GM19035 (cell line): Measurements from ENCODE around the gene CYFIP1.

Experiments
- ATAC-seq: cut with Tn5 transposase; IDR thresholded peaks from one replicate; pipeline ENCODE4 v1.9.1; 2021; ENCODE audit not compliant: unreplicated experiment

CYFIP1 gene

DNA sequence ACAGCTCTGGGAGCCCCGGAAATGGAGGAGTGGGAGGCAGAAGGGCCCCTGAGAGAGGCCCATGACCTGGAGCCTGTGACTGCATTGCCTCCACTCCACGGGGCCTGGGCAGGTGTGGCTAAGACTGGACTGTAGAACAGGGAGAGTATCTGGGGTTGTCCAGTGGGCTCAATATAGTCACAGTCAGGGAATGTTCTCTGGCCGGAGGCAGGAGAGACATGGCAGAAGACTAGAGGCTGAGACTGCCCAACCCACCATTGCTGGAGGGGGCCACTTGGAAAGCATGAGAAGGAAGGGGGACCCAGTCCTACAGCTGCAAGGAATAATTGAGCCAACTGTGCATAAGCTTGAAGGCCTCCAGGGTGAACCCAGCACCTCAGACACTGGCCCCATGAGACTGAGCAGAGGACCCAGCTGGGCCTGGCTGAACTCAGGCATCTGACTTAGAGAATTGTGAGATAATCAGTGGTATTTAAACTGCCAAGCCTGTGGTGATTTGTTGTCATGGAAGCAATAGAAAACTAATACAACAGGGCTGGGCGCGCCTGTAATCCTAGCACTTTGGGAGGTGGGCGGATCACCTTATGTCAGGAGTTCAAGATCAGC lies 108.6 kb downstream of the CYFIP1 start:
- no peak for ATAC-seq

DNA sequence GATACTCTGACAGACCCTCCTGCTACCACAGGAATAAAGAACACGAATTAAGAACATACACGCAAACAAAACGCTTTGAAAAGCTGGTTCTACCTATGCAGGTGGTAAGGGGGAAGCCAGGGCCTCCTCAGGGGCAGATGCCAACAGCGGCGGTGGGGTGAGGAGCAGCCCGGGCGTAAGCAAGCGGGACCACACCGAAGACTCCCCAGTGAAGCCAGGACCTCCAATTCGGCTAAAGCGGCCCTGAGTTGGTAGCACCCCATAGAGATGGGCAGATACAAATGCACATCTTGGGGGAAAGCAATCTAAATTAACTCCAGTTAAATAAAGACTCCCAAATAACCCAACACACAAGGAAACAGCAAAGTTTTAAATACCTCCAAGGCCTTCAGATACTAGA lies 109.3 kb downstream of the CYFIP1 start:
- no peak for ATAC-seq

DNA sequence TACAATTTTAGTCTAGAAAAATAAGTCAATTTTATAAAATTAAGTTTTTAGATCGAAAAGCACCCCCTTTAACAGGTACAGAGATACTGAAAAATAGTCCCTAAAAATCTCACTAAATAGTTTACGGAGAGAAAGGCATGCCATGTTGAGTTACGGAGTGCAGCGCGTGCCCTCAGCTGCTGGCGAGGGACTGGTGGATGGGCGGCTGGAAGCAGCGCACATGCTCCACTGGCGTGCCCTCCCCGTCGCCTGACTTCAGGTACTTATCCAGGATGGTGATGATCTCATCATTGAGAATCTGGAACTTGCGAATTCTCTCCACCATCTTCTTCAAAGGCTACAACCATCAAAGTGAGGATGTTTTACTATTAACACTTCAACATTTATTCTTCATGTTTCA lies 110.3 kb downstream of the CYFIP1 start:
- no peak for ATAC-seq

DNA sequence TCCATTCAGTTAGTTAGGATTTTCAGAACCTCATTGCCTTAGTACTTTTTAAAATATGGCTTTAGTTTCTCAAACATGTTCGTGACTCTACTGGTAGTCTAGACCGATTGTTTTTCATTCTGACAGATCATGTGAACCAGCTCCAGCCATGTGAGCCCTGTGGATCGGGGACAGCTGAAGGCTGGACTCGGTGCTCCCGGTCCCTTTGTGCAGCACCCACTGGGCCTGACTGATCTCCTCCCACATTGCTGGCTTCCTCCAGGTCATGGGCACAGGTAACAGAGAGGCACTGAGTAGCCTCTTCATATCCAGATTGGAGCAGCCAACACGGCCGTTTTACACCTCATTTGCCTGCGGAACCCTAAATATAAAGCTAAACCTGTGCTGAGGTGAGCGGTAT lies 111.2 kb downstream of the CYFIP1 start:
- ATAC-seq = no peak

DNA sequence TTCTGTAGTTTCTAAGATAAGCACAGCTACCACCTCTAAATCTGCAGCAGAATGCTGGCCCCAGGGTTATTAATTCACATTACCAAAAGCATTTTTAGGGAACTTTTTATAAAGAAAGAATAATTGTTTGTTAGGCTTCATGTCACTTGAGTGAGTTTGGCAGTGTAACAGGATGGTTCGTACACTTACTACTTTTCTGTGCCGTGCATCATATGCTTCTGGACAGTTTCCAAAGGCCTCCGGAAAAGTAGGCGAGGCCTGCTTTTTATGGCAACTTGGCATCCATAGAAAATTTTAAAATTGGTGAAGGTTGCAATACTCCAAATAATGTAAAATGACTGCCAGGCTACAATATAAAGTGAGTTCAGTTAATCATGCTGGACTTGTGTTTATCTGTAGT lies 111.7 kb downstream of the CYFIP1 start:
- ATAC-seq = no peak

DNA sequence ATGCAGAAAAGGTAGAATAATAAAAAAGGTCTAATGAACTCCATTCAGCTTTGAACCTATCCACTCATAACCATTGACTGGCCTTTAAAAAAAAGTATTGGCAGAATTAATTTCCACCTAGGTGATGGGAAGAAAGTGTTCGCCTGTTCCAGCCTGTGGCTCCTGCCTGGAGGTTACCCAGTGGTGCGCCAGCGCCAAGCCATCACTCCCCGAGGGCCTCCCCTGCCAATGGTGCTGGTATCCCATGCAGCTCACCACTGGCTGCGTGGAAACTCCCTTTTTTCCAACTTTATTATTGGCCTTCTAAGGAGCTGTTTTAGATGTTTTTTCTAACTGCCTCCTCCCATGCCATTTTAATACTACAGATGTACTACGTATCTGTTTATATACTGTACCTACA lies 112.3 kb downstream of the CYFIP1 start:
- ATAC-seq = no peak

DNA sequence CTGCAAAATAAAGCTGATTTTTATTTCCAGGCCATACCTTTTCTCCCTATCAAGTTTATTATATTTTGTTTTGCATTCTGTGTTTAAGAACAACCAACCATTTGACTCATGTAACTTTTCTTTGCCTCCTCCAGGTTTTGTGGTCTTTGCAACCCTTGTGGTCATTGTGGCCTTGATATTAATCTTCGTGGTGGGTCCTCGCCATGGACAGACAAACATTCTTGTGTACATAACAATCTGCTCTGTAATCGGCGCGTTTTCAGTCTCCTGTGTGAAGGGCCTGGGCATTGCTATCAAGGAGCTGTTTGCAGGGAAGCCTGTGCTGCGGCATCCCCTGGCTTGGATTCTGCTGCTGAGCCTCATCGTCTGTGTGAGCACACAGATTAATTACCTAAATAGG lies 114.1 kb downstream of the CYFIP1 start:
- no peak for ATAC-seq

DNA sequence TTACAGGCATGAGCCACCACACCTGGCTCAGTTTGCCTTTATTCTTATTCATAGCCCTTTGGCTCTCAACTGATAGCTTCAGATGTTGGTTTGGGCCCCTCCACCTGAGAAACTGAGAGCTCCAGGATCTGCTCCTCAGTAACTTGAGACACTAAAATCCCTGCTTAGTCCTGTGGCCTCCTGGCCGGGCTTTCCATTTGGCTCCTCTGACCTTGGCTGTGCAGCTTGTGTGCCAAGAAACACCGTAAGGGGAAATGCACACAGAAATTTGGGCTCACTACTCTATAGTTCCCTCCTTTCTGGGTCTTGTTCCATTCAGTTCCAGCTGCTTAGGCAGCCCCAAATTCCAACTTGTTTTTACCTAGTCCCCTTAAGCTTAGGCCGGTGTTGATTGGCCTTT lies 116.8 kb downstream of the CYFIP1 start:
- no peak for ATAC-seq

DNA sequence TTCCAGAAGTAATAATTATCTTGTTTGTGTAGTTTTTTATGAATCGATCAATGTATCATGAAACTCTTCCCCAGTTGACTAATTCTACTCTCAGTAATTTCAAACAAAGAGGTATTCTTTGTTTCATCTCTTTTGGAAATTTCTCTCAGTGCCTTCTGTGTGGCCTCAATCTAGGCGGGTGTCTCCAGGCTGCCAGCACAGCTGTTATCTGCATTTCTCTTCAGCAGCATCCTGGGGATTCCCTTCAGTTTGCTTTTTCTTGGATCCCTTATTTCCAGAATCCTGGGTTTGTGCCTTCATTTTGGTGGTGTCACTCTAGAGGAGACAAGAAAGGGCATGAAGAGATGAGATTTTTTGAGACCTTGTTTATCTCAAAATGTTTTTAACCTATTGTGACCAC lies 119.0 kb downstream of the CYFIP1 start:
- no peak for ATAC-seq

DNA sequence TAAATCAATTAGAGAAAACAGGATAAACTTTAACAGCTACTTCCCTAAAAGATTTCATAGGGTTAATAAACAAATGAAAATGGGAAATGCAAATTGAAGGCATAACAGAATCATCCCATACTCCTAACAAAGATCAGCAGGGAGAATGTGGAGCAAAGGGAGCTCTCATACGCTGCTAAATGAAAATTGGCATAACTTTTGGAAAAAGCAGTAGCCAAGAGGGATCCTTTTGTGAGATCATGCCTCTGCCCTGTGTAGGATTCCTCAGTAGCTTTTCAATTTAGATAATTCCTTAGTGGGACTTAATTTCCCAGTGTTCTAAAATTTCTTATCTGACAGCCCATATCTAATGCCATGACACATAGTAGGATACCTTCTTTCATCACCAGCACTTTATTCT lies 123.5 kb downstream of the CYFIP1 start:
- ATAC-seq = no peak

DNA sequence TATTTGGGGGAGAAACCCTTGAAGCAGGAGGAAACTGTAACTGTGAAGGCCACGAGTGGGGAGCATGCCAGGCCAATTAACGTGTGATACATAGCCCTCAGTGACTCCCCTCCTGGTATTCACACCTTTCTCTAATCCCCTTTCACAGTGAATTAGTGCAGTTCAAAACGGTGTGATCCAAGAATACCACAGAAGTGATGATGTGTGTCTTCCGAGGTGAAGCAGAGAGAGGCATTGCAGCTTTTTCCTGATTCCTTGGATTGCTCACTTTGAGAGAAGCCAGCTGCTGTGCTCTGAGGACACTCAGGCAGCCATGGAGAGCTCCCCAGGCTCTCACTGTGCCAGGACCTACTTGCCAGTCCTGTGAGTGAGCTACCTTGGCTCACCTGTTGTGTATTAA lies 124.4 kb downstream of the CYFIP1 start:
- no peak for ATAC-seq

DNA sequence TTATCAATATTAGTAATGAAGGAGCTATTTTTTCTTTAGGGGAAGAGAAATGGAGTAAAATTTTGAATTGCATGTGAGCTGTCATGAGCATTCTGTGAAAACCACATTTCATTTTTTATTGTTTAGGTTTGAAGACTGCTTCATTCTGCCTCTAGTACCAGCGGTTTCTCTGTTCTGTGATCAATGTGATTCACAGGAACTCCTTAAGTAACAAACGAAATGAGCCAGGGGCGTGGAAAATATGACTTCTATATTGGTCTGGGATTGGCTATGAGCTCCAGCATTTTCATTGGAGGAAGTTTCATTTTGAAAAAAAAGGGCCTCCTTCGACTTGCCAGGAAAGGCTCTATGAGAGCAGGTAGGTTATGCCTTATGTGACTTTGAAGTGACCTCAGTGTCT lies 128.7 kb downstream of the CYFIP1 start:
- ATAC-seq = no peak

DNA sequence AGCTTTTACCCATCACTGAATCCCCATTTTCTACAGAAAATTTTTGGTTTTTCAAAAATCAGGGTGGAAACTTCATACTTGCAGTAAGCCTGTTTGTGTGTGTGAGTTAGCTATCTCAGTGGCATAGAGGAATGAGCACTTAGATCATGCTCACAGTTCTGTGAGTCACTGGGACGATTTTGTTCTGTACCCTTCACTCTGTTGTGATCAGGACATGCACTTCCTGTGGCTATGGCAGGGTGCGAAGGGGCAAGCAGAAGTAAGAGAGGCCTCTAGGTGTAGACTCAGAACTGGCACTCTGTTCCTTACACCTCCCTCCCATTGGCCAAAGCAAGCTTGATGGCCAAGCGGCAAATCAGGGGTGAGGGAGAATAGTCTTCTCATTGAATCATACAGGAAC lies 130.1 kb downstream of the CYFIP1 start:
- no peak for ATAC-seq

DNA sequence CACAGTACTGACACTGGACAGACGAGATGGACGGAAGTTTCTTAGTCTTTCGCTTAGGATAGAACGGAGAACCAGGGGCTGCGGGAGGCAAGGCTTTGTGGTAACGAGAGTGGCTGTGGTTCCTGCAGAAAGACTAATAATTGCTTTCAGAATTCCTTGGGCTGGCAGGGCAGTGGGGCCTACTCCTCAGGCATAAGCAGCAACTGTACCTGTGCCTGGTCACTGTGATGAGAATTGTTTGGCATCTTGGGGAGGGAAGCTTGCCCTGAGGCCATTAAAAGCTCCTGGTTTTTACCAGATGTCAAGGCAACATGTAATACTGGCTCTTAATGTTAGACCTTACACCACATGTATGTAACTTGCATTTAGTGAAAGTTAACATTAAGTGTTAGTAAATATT lies 134.1 kb downstream of the CYFIP1 start:
- no peak for ATAC-seq

DNA sequence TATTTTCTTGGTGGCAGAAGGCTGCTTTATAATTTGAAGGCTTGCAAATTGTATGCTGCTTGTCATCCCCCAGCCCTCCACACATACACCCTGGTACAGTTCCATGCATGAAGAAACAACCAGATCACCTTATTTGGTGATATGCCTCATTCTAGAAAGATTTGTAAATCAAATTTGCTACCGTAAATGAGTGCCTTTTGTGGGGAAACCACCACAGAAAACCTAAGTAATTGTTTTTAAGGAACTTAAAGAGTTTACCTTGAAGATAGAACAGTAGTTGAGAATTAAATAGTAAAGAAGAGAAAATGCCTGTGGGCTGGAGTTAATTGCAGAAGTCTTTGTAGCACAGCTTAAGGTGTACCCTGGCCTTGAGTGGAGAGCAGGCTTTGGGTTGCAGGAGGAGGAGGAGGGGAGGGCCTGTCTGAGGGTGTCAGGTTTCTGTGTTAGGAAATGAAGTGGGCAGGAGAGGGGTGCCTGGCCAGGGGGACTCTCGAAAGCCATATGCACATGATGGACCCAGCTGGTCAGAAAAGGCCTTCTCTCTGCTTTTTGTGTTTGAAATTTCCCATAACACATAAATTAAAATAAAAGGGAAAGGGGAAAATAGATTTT lies 134.8 kb downstream of the CYFIP1 start:
- no peak for ATAC-seq

DNA sequence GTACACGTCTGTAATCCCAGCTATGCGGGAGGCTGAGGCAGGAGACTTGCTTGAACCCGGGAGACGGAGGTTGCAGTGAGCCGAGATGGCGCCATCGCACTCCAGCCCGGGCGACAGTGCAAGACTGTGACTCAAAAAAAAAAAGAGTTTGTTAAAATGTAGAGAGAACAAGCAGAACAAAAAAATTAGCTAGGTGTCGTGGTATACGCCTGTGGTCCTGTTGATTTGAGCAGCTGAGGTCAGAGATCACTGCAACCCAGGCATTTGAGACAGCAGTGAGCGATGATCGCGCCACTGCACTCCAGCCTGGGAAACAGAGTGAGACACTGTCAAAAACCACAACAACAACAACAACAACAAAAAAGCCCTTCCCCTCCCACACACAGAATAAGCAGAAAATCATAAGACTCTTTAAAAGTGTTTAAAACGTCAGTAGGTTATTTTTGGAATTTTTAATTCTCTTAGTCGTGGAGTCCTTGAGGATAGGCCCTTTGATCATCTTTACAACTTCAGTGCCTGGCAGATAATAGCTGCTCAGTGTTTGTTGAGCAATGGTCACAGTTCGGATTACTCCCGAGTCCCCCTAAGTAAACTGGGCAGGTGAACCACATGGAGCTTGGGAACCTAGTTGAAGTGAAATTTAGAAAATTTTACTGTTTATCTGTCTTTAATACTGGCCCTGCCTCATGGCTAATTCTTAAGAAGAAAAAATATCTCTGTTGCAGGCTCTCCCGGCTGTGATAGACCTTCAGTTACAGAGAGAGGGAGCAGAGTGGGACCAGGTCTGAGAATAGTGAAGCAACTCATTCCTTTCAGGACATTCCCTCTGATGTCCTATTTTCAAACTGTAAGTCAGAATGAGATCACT lies 135.5 kb downstream of the CYFIP1 start:
- ATAC-seq = no peak

DNA sequence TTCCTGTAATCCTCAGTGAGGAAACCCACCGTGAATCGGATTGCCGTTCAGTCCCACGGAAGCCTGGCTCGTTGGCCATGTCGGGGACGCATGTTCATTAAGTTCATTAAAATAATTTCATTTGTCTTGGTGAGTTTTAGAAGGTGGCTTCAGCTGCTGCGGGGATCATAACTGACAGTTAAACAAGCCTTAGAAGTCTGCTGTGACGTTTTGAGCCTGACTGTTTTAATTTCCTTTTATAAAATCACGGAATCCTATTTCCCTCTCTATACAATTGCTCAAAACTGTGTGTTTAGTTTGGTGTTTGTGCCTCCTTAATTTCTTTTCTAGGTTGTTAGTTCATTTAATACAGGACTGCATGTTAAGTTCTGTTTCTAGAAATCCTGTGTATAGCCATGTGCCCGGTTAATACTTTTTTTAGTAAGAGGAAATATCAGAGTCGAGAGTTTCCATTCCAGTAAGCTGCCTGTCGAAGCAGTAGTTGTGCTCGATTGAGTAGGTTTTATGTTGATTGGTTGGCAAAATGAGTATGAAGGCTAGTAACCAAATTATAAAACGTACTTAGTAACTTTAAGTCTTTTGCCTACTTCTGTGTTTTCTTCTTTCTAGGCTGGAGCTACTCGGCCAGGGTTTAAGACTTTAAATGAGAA lies 141.0 kb downstream of the CYFIP1 start:
- peak; percentile 3 for ATAC-seq

DNA sequence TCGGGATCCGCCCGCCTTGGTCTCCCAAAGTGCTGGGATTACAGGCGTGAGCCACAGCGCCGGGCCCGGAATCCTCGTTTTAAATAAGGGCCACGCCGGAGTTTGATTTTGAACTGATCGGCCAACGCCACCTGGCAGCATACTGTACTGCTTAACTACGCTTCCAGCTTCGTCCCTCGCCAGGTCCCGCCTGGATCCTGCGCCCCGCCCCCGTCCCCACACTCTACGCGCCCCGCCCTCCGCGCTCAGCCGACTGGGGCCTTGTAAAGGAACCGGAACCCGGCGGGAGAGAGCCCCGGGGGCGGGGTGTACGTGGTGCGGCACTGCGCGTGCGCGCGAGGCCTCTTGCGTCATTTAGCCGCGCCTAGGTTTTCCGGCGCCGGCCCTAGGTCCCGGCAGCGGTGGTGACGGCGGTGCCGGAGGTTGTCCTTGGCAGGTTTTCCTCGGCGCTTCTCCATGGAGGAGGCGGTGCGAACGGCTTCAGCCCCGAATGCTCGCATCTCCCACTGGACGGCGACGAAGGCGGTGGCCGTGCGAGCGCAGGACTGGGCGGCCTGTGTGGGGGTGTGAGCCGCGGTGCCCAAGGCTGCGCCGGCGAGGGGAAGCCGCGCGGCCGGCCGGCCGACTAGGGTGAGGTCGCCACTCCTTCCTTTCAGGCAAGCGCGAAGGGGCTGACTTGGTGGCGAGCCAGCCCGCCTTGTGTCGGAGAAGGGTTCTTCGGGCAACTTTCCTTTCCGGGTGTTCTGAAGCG lies 141.7 kb downstream of the CYFIP1 start, which contains the start of gene NIPA2:
Gene NIPA2 (plus strand): TSS at position 375 of the 751 bp plus-strand sequence. CDS start 13,066 bp downstream, outside the sequence.
- ATAC-seq = peak; percentile 85

DNA sequence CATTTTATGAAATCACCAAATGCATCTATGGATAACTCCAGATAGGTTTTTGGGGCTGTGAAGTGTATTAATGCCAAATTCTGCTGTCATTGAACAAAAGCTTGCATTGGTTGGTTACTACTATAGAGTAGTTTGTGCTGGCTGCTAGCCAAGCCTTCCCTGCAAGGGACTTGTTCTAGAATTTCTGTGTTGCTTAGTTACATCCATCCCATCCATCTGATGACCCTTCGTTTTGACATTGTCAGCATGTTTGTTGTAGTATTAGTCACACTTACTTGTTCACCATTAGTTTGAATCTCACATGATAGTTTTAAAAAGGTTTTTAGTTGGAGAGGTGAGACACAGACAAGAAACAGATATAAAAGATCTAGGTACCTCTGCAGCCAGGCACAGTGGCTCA lies 148.7 kb downstream of the CYFIP1 start:
- ATAC-seq = no peak

DNA sequence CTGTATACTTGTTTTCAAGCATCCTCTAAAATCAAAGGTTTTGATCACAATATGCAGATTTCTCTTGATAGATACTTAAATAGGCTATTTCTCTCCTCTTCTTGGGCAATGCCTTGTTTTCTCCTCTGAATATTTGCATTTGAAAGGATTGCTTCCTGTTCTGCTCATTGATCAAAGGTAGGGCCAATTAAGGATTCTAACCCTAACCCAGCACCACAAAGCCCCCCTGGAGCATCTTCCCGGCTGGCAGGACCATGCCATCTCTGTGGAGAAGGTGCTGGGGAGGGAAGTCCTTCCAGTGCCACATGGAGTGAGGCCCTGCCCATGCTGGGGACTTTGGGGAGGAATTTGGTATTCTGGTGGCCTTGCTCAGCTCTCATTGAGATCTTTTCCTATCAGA lies 153.0 kb downstream of the CYFIP1 start:
- ATAC-seq = no peak
